A549 (cell line): Measurements from ENCODE around the gene MPPED1. TPM values are rescaled to one million over a fixed set of nuclear protein-coding genes. Genes with fewer than 3 reads are reported as not detected.

Experiments
- ATAC-seq, 2 experiments: fragments of 200-7000 bp in 1 of 2; fragments of >200 bp in 1 of 2; cut with Nextera tagmentation in 1 of 2; cut with Tn5 transposase in 1 of 2; 3 replicates each; pipeline versions ENCODE4 v1.8.0 to v1.9.1; 2018 to 2020; ENCODE audit warnings: mild to moderate bottlenecking in 1 of 2, moderate library complexity in 1 of 2
- CTCF ChIA-PET: fragments of 300-600 bp; sonication (Branson Sonifier 250); formaldehyde crosslinking; extraction: SDS; loops from one replicate; lab custom pipeline; 2021; ENCODE audit warnings: antibody characterized with exemption, inconsistent platforms; lab: Yijun Ruan, JAX
- POLR2A ChIA-PET: fragments of 350-600 bp; formaldehyde crosslinking; extraction: SDS; loops from one replicate; lab custom pipeline; 2021; ENCODE audit warnings: antibody characterized with exemption, inconsistent platforms; lab: Yijun Ruan, JAX
- DNase-seq, 2 experiments: peaks; one replicate each; pipeline versions ENCODE4 v3.0.0 to v3.0.0-alpha.2; 2011 to 2016; ENCODE audit warnings: low read depth in 1 of 2, low spot score in 1 of 2
- FAIRE-seq: peaks from 2 replicates; lab custom pipeline; 2011; peaks lifted over from hg19 to GRCh38; lab: Jason Lieb, UNC
- H3K27ac ChIP-seq, 2 experiments: fragments of >200 bp; sonication (Bioruptor Twin); formaldehyde crosslinking; 3 replicates each; pipeline ENCODE4 v1.5.1; 2016 to 2017
- H3K4me1 ChIP-seq: fragments of >200 bp; sonication (Bioruptor Twin); formaldehyde crosslinking; 3 replicates; pipeline ENCODE4 v1.6.1; 2016
- H3K4me2 ChIP-seq: fragments of >200 bp; sonication (Bioruptor Twin); formaldehyde crosslinking; 3 replicates; pipeline ENCODE4 v1.6.1; 2016
- H3K4me3 ChIP-seq: fragments of >200 bp; sonication (Bioruptor Twin); formaldehyde crosslinking; 3 replicates; pipeline ENCODE4 v1.5.1; 2016
- H3K9me3 ChIP-seq: fragments of >200 bp; sonication (Bioruptor Twin); formaldehyde crosslinking; 3 replicates; pipeline ENCODE4 v1.6.1; 2016
- BHLHE40 ChIP-seq: IDR thresholded peaks from 2 replicates; pipeline ENCODE4 v1.6.1; 2012; ENCODE audit warnings: low read depth, low read length, inconsistent platforms
- CBX2 ChIP-seq: fragments of 200-600 bp; sonication (generic); IDR thresholded peaks from 2 replicates; pipeline ENCODE4 v1.6.1; 2016; ENCODE audit warnings: low read depth, mild to moderate bottlenecking, borderline replicate concordance
- CTCF ChIP-seq: fragments of >200 bp; sonication (Bioruptor Twin); formaldehyde crosslinking; IDR thresholded peaks from 3 replicates; pipeline ENCODE4 v1.5.1; 2016
- E2F6 ChIP-seq: IDR thresholded peaks from 2 replicates; pipeline ENCODE4 v1.6.1; 2012; ENCODE audit warnings: low read depth, borderline replicate concordance
- ELK1 ChIP-seq: fragments of 150-350 bp; IDR thresholded peaks from 2 replicates; pipeline ENCODE4 v1.6.1; 2014; ENCODE audit warnings: low read depth, mild to moderate bottlenecking, low read length
- ESRRA ChIP-seq: fragments of 150-350 bp; IDR thresholded peaks from 2 replicates; pipeline ENCODE4 v1.6.1; 2014; ENCODE audit warnings: mild to moderate bottlenecking, low read length, borderline replicate concordance
- KDM1A ChIP-seq: fragments of 200-600 bp; sonication (generic); IDR thresholded peaks from 2 replicates; pipeline ENCODE4 v1.6.1; 2016; ENCODE audit warnings: low read depth, mild to moderate bottlenecking
- MAFK ChIP-seq: fragments of 450-650 bp; IDR thresholded peaks from 2 replicates; pipeline ENCODE4 v1.6.1; 2014; ENCODE audit not compliant: partially characterized antibody
- MAZ ChIP-seq: fragments of 150-350 bp; IDR thresholded peaks from 2 replicates; pipeline ENCODE4 v1.6.1; 2014; ENCODE audit warnings: antibody characterized with exemption, low read depth, low read length, borderline replicate concordance
- NFE2L2 ChIP-seq: fragments of 150-350 bp; conservative IDR thresholded peaks from 2 replicates; pipeline ENCODE4 v1.6.1; 2014; ENCODE audit warnings: low read length
- NPAS2 ChIP-seq: fragments of 250-450 bp; sonication (Bioruptor Pico); IDR thresholded peaks from 2 replicates; pipeline ENCODE4 v1.8.0; 2022; ENCODE audit warnings: mild to moderate bottlenecking, moderate library complexity, borderline replicate concordance
- PBX3 ChIP-seq: IDR thresholded peaks from 2 replicates; pipeline ENCODE4 v1.6.1; 2012
- PHF8 ChIP-seq: fragments of 200-600 bp; sonication (generic); IDR thresholded peaks from 2 replicates; pipeline ENCODE4 v1.6.1; 2016; ENCODE audit warnings: low read depth, mild to moderate bottlenecking, antibody characterized with exemption, moderate library complexity, borderline replicate concordance
- RARB ChIP-seq: fragments of 250-450 bp; sonication (Bioruptor Pico); IDR thresholded peaks from 2 replicates; pipeline ENCODE4 v1.8.0; 2021; ENCODE audit warnings: mild to moderate bottlenecking, moderate library complexity
- RCOR1 ChIP-seq: fragments of 150-350 bp; IDR thresholded peaks from 2 replicates; pipeline ENCODE4 v1.6.1; 2014; ENCODE audit warnings: antibody characterized with exemption, low read length, low read depth
- REST ChIP-seq: fragments of 200-600 bp; sonication (generic); IDR thresholded peaks from 2 replicates; pipeline ENCODE4 v1.6.1; 2016; ENCODE audit warnings: antibody characterized with exemption, mild to moderate bottlenecking, moderate library complexity
- SMC3 ChIP-seq: fragments of >200 bp; sonication (Bioruptor Twin); formaldehyde crosslinking; IDR thresholded peaks from 3 replicates; pipeline ENCODE4 v1.6.1; 2018; ENCODE audit warnings: inconsistent platforms
- SREBF2 ChIP-seq: fragments of 450-650 bp; IDR thresholded peaks from 2 replicates; pipeline ENCODE4 v1.6.1; 2014; ENCODE audit warnings: mild to moderate bottlenecking, moderate library complexity
- WGBS: methylation state at CpG from one replicate; pipeline ENCODE4 v1.1.6; 2017; ENCODE audit errors: missing lambda C conversion rate; 5-methylcytosine and 5-hydroxymethylcytosine counted together
- polyA plus RNA-seq, 4 experiments: library from polyadenylated mRNA; depleted of rRNA in 3 of 4; stranded (reverse); fragments of >200 nt; fragmentation: RNase III in 1 of 4; extraction: RNeasy Plus Mini Kit Qiagen cat#74134 plus additional on column Dnase treatment in 1 of 4; gene quantifications; 2 replicates in 3 of 4; 3 replicates in 1 of 4; pipeline ENCODE4 v1.2.3, GENCODE V29; 2011 to 2017

The MPPED1 gene
- polyA plus RNA-seq, 2 of the 4 experiments (the other 2 are of a cell fraction): not detected

- no peak for DNase-seq
- ChIA-PET POLR2A (no interaction called here), CTCF (interaction anchor here (1.7 kb wide), 1 partner anchor 11 kb away, joined by 4 read pairs; no protein-coding TSS in a partner anchor)
- no peak overlapping the region for H3K4me2 ChIP-seq
- no peak overlapping the region for H3K4me3 ChIP-seq
- no peak overlapping the region for H3K27ac ChIP-seq
- no peaks in the 10 kb centered on the region for H3K9me3 ChIP-seq
- TF ChIP-seq MAZ: no peak
- no peak for TF ChIP-seq CTCF
- TF ChIP-seq RARB (CRISPR knock-in tag): no peak
- no peak for TF ChIP-seq KDM1A
- no peak for TF ChIP-seq MAFK
- no peak for TF ChIP-seq NPAS2 (CRISPR knock-in tag)
- FAIRE-seq: no peak
- no peak for ATAC-seq
- H3K4me1 ChIP-seq: no peaks in the 10 kb centered on the region
- WGBS: 23% methylated on average over 5 of the region's 12 CpGs
Observed at GRCh38 chr22:43406186-43406790, 5.5 kb upstream of the MPPED1 start.

- ATAC-seq (no peak), FAIRE-seq (no peak)
- POLR2A ChIA-PET: no interaction called here
Observed at GRCh38 chr22:43407591-43407990, 4.2 kb upstream of the MPPED1 start.

More at GRCh38 chr22:43407591-43407990, 4.2 kb upstream of the MPPED1 start:
- no peak for TF ChIP-seq ESRRA
- TF ChIP-seq RCOR1: no peak
- no peak for TF ChIP-seq SMC3
- TF ChIP-seq PHF8: no peak
- no peak for TF ChIP-seq KDM1A
- no peak for TF ChIP-seq REST
- no peak for TF ChIP-seq CBX2
- TF ChIP-seq NFE2L2: no peak
- TF ChIP-seq E2F6: no peak
- no peak for TF ChIP-seq ELK1
- TF ChIP-seq SREBF2: no peak
- TF ChIP-seq PBX3: no peak
- TF ChIP-seq BHLHE40: no peak
- Histone ChIP-seq H3K9me3 (no peaks in the 10 kb centered on the region), H3K4me1 (no peaks in the 10 kb centered on the region), H3K4me2 (no peak overlapping the region), H3K27ac (no peak overlapping the region), H3K4me3 (no peak overlapping the region)
- WGBS: 60% methylated on average over 2 of the region's 4 CpGs
- CTCF ChIA-PET: interaction anchor here (0.6 to 1.8 kb wide), 5 partner anchors 10 to 133 kb away, joined by 3 to 7 read pairs (median 4); no protein-coding TSS in a partner anchor
- DNase-seq: no peak
